DOHH2 (cell line): ENCODE measurements around the gene BCL2.

ENCODE experiments used
- CTCF ChIP-seq: fragments of 200-600 bp; sonication (generic); IDR thresholded peaks from one replicate; pipeline ENCODE4 v1.5.1; 2014; ENCODE audit warnings: antibody characterized with exemption, mild to moderate bottlenecking, low read depth, low read length; ENCODE audit not compliant: poor library complexity, severe bottlenecking
- EZH2phosphoT487 ChIP-seq: fragments of 200-600 bp; sonication (generic); IDR thresholded peaks from 2 replicates; pipeline ENCODE4 v1.6.1; 2017; ENCODE audit warnings: borderline replicate concordance, mild to moderate bottlenecking, antibody characterized with exemption, low read length, moderate library complexity, mixed read lengths

- no peak for TF ChIP-seq CTCF
- no peak for TF ChIP-seq EZH2phosphoT487
Observed at GRCh38 chr18:63258749-63259566, 60.6 kb downstream of the BCL2 start.
